SU-DHL-6 (cell line): ENCODE measurements around the gene PNMA8A.

Experiments
- H2AFZ ChIP-seq: fragments of 200-600 bp; sonication (generic); 2 replicates; pipeline ENCODE4 v1.6.1; 2014; ENCODE audit warnings: low read depth, mild to moderate bottlenecking, moderate library complexity, mixed read lengths, antibody characterized with exemption, low read length; ENCODE audit not compliant: severe bottlenecking
- H3F3A ChIP-seq: fragments of 200-600 bp; shearing (Covaris generic); 2 replicates; pipeline ENCODE4 v1.6.0; 2016; ENCODE audit warnings: antibody characterized with exemption, mild to moderate bottlenecking; ENCODE audit not compliant: insufficient read depth
- H3K27ac ChIP-seq: fragments of 200-600 bp; sonication (generic); 2 replicates; pipeline ENCODE4 v1.5.1; 2016; ENCODE audit warnings: low read depth, mild to moderate bottlenecking, low read length, moderate library complexity, mixed read lengths
- H3K27me3 ChIP-seq: fragments of 200-600 bp; sonication (generic), shearing (Covaris generic); 2 replicates; pipeline ENCODE4 v1.6.0; 2014; ENCODE audit warnings: mild to moderate bottlenecking, low read length
- H3K36me3 ChIP-seq: fragments of 200-600 bp; sonication (generic); 2 replicates; pipeline ENCODE4 v1.6.1; 2014; ENCODE audit warnings: mild to moderate bottlenecking, low read length, mixed read lengths
- H3K4me2 ChIP-seq: fragments of 300-600, 200-600 bp; shearing (Covaris generic), sonication (generic); 2 replicates; pipeline ENCODE4 v1.6.0; 2014; ENCODE audit warnings: low read length, low read depth, mild to moderate bottlenecking; ENCODE audit not compliant: poor library complexity, severe bottlenecking
- H3K4me3 ChIP-seq: fragments of 200-600 bp; sonication (generic); 2 replicates; pipeline ENCODE4 v1.5.1; 2014; ENCODE audit warnings: antibody characterized with exemption, low read length, mild to moderate bottlenecking, mixed read lengths; ENCODE audit not compliant: insufficient read depth, poor library complexity, severe bottlenecking
- H3K79me2 ChIP-seq: fragments of 200-600 bp; sonication (generic); 2 replicates; pipeline ENCODE4 v1.6.1; 2014; ENCODE audit warnings: mild to moderate bottlenecking, low read length, moderate library complexity; ENCODE audit not compliant: insufficient read depth
- H3K9ac ChIP-seq: fragments of 200-600 bp; sonication (generic); 2 replicates; pipeline ENCODE4 v1.7.0; 2014; ENCODE audit warnings: mild to moderate bottlenecking, low read length
- H3K9me2 ChIP-seq: fragments of 200-600 bp; sonication (generic); replicated peaks from 2 replicates; pipeline ENCODE4 v1.6.1; 2014; ENCODE audit warnings: low read length; ENCODE audit not compliant: insufficient read depth
- H3K9me3 ChIP-seq: fragments of 200-600 bp; sonication (generic); 2 replicates; pipeline ENCODE4 v1.6.1; 2014; ENCODE audit warnings: low read length, mixed read lengths; ENCODE audit not compliant: insufficient read depth
- H4K20me1 ChIP-seq: fragments of 200-600 bp; sonication (generic); 2 replicates; pipeline ENCODE4 v1.6.1; 2014; ENCODE audit warnings: low read depth, mild to moderate bottlenecking, antibody characterized with exemption, low read length, moderate library complexity, mixed read lengths
- CTCF ChIP-seq: fragments of 200-600 bp; sonication (generic); IDR thresholded peaks from one replicate; pipeline ENCODE4 v1.5.1; 2017; ENCODE audit warnings: antibody characterized with exemption, mild to moderate bottlenecking, low read length, moderate library complexity; ENCODE audit not compliant: insufficient read depth, poor library complexity, severe bottlenecking
- EZH2phosphoT487 ChIP-seq: fragments of 200-600 bp; sonication (generic), shearing (Covaris generic); conservative IDR thresholded peaks from 2 replicates; pipeline ENCODE4 v1.6.1; 2018; ENCODE audit warnings: mild to moderate bottlenecking, antibody characterized with exemption, low read length, moderate library complexity, mixed read lengths

Gene PNMA8A

GRCh38 chr19:46460055-46460454, 11.3 kb downstream of the PNMA8A start:
- no peaks in the 10 kb centered on the region for H3K36me3 ChIP-seq
- H3F3A ChIP-seq, result peaks cover 50% of the 10 kb centered on the region
- H3K9me3 ChIP-seq, result no peaks in the 10 kb centered on the region
- H3K27ac ChIP-seq, result peak overlapping the region; percentile 96
- no peaks in the 10 kb centered on the region for H3K79me2 ChIP-seq
- no peak overlapping the region for H3K9ac ChIP-seq
- no peak for TF ChIP-seq EZH2phosphoT487
- no peak overlapping the region for H3K4me3 ChIP-seq
- H4K20me1 ChIP-seq, result no peaks in the 10 kb centered on the region
- H3K27me3 ChIP-seq, result no peaks in the 10 kb centered on the region
- peak overlapping the region; percentile 86 for H3K4me2 ChIP-seq
- H3K9me2 ChIP-seq, result no peaks in the 10 kb centered on the region
- H2AFZ ChIP-seq, result no peak overlapping the region

GRCh38 chr19:46456930-46457329, 14.4 kb downstream of the PNMA8A start:
- Histone ChIP-seq H3K4me2 (no peak overlapping the region), H3K9ac (no peak overlapping the region), H3K4me3 (no peak overlapping the region), H3K9me2 (no peaks in the 10 kb centered on the region), H3K27ac (peak overlapping the region; percentile 96), H2AFZ (no peak overlapping the region), H3K27me3 (no peaks in the 10 kb centered on the region), H4K20me1 (no peaks in the 10 kb centered on the region), H3K79me2 (no peaks in the 10 kb centered on the region), H3F3A (peaks cover 39% of the 10 kb centered on the region), H3K9me3 (no peaks in the 10 kb centered on the region), H3K36me3 (no peaks in the 10 kb centered on the region)
- no peak for TF ChIP-seq CTCF
- TF ChIP-seq EZH2phosphoT487, result no peak

- H4K20me1 ChIP-seq, result no peaks in the 10 kb centered on the region
- H3K4me2 ChIP-seq, result no peak overlapping the region
- H3K4me3 ChIP-seq, result no peak overlapping the region
- no peaks in the 10 kb centered on the region for H3K27me3 ChIP-seq
- H3K79me2 ChIP-seq, result no peaks in the 10 kb centered on the region
- 0 out of 2 replicates have a peak, but pooled peaks cover 6% of the 10 kb centered on the region for H3K36me3 ChIP-seq
- no peak overlapping the region for H3K9ac ChIP-seq
- no peaks in the 10 kb centered on the region for H3K9me2 ChIP-seq
- H2AFZ ChIP-seq, result no peak overlapping the region
- peak overlapping the region; percentile 24; the same call in 1 of the 2 replicates for H3K27ac ChIP-seq
- TF ChIP-seq CTCF (no peak), EZH2phosphoT487 (no peak)
- H3F3A ChIP-seq, result peaks cover 27% of the 10 kb centered on the region
- H3K9me3 ChIP-seq, result no peaks in the 10 kb centered on the region
These were observed 17.1 kb downstream of the PNMA8A start for GRCh38 chr19:46454244-46454643.

GRCh38 chr19:46453661-46454060, 17.7 kb downstream of the PNMA8A start:
- Histone ChIP-seq H2AFZ (no peak overlapping the region), H3K36me3 (0 out of 2 replicates have a peak, but pooled peaks cover 7% of the 10 kb centered on the region), H3F3A (peaks cover 21% of the 10 kb centered on the region), H3K27me3 (no peaks in the 10 kb centered on the region), H3K4me2 (no peak overlapping the region), H3K27ac (peak overlapping the region; percentile 24), H3K9me3 (no peaks in the 10 kb centered on the region), H3K9ac (no peak overlapping the region), H3K9me2 (no peaks in the 10 kb centered on the region), H4K20me1 (no peaks in the 10 kb centered on the region), H3K4me3 (no peak overlapping the region), H3K79me2 (no peaks in the 10 kb centered on the region)
- TF ChIP-seq EZH2phosphoT487 (no peak), CTCF (no peak)
